Activated T-cell treated with anti-CD3 and anti-CD28 coated beads, Interleukin-2, amount 50 U/mL, for 72 hours (primary cell): Measurements from ENCODE around the gene GNAI1. TPM values are rescaled to one million over a fixed set of nuclear protein-coding genes. Genes with fewer than 3 reads are reported as not detected.
A peak's percentile ranks its signal among the peaks of the same experiment; 100 is the strongest.

ENCODE experiments used
- ATAC-seq, 2 donors: fragments of 150-1000 bp; cut with Tn5 transposase; replicated peaks in 1 of 2; 2 replicates each; pipeline ENCODE4 v1.10.0; 2021; ENCODE audit warnings: moderate library complexity in 2 of 2, mild to moderate bottlenecking in 1 of 2
- DNase-seq, 2 donors: peaks; one replicate each; pipeline ENCODE4 v3.0.0; 2021 to 2022; ENCODE audit warnings: mixed read lengths in 1 of 2
- H3K27ac Mint-ChIP-seq: one replicate; pipeline ENCODE4 v1.8.0; 2022; ENCODE audit warnings: mild to moderate bottlenecking, moderate library complexity, mixed read lengths
- H3K27me3 Mint-ChIP-seq: one replicate; pipeline ENCODE4 v1.8.0; 2022; ENCODE audit warnings: low read depth, mixed read lengths
- H3K36me3 Mint-ChIP-seq, 2 donors: one replicate each; pipeline ENCODE4 v1.8.0; 2022; ENCODE audit warnings: mixed read lengths in 2 of 2, mild to moderate bottlenecking in 1 of 2; ENCODE audit not compliant: insufficient read depth in 2 of 2
- H3K4me1 Mint-ChIP-seq: one replicate; pipeline ENCODE4 v1.8.0; 2022; ENCODE audit warnings: low read depth, mixed read lengths
- H3K4me3 Mint-ChIP-seq, 2 donors: one replicate each; pipeline ENCODE4 v1.8.0; 2022; ENCODE audit warnings: mild to moderate bottlenecking in 2 of 2, mixed read lengths in 2 of 2, moderate library complexity in 2 of 2
- H3K9me3 Mint-ChIP-seq, 2 donors: one replicate each; pipeline ENCODE4 v1.8.0; 2022; ENCODE audit warnings: mixed read lengths in 2 of 2
- total RNA-seq, 2 donors: library from RNA; stranded (reverse); gene quantifications; one replicate each; pipeline ENCODE4 v1.2.3, GENCODE V29; 2022

The GNAI1 gene
- total RNA-seq, 2 donors from 2014 or later = 4.0 to 4.4 TPM

DNA sequence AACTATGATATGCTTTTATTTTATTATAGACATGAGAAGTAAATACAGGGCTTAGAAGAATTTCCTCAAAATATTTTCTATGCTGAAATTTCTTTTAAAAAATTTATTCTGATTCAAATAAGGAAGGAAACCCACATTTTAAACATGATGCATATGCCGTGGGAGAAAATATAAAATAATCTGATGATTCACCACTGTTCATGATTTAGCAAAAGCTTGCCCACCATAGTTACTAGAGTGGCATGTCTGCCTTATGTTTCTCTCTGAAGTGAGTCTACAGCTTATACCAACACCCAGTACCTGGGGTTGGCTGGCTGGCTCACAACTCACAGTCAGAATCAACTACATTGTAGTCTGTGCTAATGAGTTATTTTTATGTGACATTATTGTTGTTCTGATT lies 102.0 kb downstream of the GNAI1 start:
- peaks cover 12% of the 10 kb centered on the region for H3K4me1 Mint-ChIP-seq
- H3K9me3 Mint-ChIP-seq = peaks cover 2% of the 10 kb centered on the region in 2 donors
- H3K27ac Mint-ChIP-seq = no peak overlapping the region
- no peaks in the 10 kb centered on the region for H3K36me3 Mint-ChIP-seq
- H3K27me3 Mint-ChIP-seq = no peaks in the 10 kb centered on the region
- DNase-seq = no peak
- no peak overlapping the region for H3K4me3 Mint-ChIP-seq
- ATAC-seq = no peak

DNA sequence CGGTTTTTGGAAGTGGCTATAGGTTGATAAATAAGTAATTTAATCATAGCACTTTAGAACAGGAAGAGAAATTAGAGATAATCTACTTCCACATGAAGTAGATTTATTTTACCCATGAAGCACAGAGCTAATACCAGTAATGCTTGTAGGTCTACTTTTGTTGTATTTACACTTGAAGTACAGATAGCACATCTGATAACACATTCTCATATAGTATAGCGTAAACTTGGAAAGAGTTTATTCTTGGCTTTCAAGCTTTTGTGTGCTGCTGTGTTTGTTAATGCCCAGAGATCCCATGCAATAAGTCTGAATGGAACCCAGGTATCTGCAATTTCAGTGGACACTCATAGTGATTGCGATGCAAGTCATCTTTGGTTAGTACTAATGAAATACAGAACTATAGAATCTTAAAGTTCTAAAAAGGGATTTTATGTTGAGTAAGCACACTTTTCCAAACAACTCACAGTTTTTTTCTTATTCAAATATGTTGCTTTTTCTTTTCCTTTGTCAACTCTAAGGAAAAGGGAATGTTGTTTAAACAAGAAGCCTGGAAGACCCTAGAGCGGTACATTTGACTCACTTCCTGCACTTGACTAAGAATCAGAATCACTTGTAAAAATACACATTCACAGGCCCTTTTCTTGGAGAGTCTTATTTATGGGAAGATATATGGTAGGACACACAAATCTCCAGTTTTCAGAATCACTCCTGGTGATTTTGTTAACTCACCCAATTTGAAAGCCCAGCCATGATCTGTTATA lies 105.8 kb downstream of the GNAI1 start:
- DNase-seq = no peak
- peaks cover 5% of the 10 kb centered on the region for H3K27me3 Mint-ChIP-seq
- H3K4me3 Mint-ChIP-seq = no peak overlapping the region
- H3K9me3 Mint-ChIP-seq = peaks cover 2% of the 10 kb centered on the region in 2 donors
- ATAC-seq = no peak
- H3K36me3 Mint-ChIP-seq = no peaks in the 10 kb centered on the region
- no peaks in the 10 kb centered on the region for H3K4me1 Mint-ChIP-seq
- H3K27ac Mint-ChIP-seq = no peak overlapping the region

DNA sequence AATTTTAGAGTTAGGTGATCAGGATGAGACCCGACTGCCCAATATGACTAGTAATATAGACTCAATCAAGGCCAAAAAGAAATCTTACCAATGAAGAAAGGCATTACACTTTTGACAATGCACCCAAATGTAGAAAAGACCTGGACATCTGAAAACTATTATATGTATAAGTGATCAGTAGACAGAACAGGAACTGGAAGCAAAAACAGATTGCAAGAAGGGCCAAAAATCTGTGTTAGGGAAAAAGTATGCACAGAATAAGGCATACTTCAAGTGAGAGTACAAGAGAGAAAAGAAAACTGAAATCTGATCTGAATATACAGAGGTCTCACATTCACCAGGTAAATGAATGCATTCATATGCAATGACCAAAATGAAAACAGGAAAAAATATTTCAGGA lies 107.0 kb downstream of the GNAI1 start:
- Mint-ChIP-seq H3K27ac (no peak overlapping the region), H3K27me3 (peaks cover 5% of the 10 kb centered on the region), H3K4me3 (no peak overlapping the region), H3K4me1 (no peaks in the 10 kb centered on the region), H3K36me3 (no peaks in the 10 kb centered on the region), H3K9me3 (peaks cover 2% of the 10 kb centered on the region in 2 donors)
- ATAC-seq (no peak), DNase-seq (no peak)

DNA sequence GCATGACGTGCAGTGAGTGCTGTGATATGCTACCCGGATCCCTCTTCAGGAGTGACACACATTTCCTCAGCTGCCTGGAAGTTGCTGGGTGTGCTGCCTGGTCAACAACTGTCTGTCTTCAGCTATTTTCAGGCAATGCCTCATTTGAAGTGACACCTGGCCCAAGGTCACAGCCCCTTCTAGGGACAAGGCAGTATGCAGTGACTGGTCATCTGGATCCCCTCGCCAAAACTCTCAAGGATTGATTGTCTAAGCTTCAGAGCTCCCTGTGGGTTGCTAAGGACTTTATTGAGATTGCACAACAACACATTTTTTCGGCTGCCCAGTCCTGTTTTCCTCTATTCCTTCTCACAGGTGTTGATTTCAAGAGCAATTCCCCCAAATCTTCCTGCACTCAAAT lies 108.8 kb downstream of the GNAI1 start:
- H3K4me3 Mint-ChIP-seq = no peak overlapping the region
- H3K27ac Mint-ChIP-seq = no peak overlapping the region
- H3K9me3 Mint-ChIP-seq = no peaks in the 10 kb centered on the region
- DNase-seq (no peak), ATAC-seq (no peak)
- H3K4me1 Mint-ChIP-seq = no peaks in the 10 kb centered on the region
- peaks cover 5% of the 10 kb centered on the region for H3K27me3 Mint-ChIP-seq
- H3K36me3 Mint-ChIP-seq = no peaks in the 10 kb centered on the region

DNA sequence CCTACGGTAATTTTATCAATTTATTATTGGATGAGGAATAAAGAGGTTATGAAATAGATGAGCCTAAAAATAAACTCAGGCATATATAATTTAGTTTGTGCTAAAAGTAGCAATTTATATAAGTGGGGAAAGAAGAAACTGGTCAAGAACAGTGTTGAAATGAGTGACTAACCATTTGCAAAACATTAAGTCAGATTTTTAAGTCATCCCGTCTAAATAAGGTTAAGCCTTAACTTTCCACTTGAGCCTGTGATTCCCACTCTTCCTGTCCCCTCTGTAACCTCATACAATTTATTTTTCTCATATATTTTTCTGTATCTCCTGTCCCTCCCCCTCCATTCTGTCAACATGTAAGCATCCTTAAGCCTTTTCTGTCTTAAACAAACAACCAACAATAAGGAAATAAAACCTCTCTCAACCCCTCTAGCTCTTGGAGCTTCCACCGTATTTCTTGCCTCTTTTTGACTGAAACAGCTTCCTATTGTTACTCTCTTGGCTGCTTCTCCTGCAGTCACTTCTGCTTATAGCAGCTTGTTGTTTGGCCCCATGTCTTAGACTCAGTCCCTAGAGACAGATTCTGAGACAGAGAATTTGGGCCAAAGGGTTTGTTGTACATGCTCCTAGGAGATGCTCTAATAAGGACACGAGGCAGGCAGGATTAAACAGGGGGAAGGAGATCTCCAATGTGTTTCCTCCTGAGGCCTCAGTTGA lies 109.7 kb downstream of the GNAI1 start:
- Mint-ChIP-seq H3K9me3 (no peaks in the 10 kb centered on the region), H3K27me3 (peaks cover 5% of the 10 kb centered on the region), H3K4me3 (no peak overlapping the region), H3K36me3 (no peaks in the 10 kb centered on the region), H3K27ac (no peak overlapping the region), H3K4me1 (no peaks in the 10 kb centered on the region)
- ATAC-seq (no peak), DNase-seq (no peak)

DNA sequence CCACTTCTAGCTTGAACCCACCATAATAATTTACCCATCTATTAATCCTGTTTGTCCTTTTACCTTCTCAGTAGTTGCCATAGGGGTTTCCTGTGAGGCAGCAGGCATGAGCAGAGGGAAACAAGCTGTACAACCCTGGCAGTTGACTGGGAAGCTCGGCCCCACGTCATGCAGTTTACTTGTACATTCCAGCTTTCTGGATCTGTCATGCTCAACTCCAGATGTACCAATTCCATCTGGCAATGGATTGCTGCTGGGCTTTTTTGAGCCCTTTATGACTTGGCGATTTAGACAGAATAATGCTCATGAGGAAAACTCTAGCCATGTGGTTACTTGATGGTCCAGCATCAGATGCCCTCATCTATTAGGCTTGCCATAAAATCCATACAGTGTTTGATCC lies 112.5 kb downstream of the GNAI1 start:
- H3K36me3 Mint-ChIP-seq = no peaks in the 10 kb centered on the region
- no peak overlapping the region for H3K4me3 Mint-ChIP-seq
- peaks cover 5% of the 10 kb centered on the region for H3K27me3 Mint-ChIP-seq
- no peak overlapping the region for H3K27ac Mint-ChIP-seq
- peaks cover 0 to 3% of the 10 kb centered on the region in 2 donors for H3K9me3 Mint-ChIP-seq
- ATAC-seq (no peak), DNase-seq (no peak)
- peaks cover 11% of the 10 kb centered on the region for H3K4me1 Mint-ChIP-seq

DNA sequence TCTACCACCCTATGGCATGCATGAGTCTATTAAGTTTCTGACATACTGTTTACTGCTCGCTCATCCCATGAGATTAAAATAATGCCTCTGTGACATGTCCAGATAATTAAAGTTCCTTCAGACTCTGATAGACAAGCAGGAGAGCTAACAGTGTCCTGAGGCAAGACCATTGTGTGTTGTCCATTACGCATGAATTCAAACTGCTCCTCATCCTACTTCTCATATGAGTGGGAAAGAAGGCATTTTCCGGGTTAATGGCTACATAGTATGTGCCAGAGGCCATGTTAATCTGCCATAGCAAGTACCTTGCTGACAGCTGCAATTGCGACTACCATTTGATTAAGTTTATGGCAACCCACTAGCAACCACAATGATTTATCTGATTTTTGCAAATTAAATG lies 113.3 kb downstream of the GNAI1 start:
- Mint-ChIP-seq H3K27me3 (peaks cover 5% of the 10 kb centered on the region), H3K9me3 (peaks cover 0 to 3% of the 10 kb centered on the region in 2 donors), H3K4me1 (peaks cover 11% of the 10 kb centered on the region), H3K4me3 (no peak overlapping the region), H3K27ac (no peak overlapping the region), H3K36me3 (no peaks in the 10 kb centered on the region)
- DNase-seq (no peak), ATAC-seq (no peak)

DNA sequence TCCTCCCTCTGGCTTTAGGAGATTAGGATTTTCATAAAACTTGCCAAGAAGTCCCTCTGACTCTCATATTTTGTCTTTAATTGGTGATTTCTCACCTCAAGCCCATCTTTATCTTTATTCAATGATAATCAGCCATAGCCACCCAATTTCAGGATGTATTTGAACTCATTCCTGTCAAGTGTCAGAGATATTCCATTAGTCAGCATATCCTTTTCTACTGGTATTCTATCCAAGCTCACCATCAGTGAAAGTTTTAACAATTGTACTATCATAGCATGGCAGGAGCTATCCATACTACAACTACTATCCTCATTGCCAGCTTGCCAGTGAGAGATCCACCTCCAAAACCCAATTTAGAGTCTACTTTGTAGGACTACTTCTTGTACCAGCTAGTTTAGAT lies 114.6 kb downstream of the GNAI1 start:
- no peak overlapping the region for H3K27ac Mint-ChIP-seq
- peaks cover 5% of the 10 kb centered on the region for H3K27me3 Mint-ChIP-seq
- no peaks in the 10 kb centered on the region for H3K36me3 Mint-ChIP-seq
- DNase-seq (no peak), ATAC-seq (no peak)
- peaks cover 11% of the 10 kb centered on the region for H3K4me1 Mint-ChIP-seq
- peaks cover 0 to 7% of the 10 kb centered on the region in 2 donors for H3K9me3 Mint-ChIP-seq
- H3K4me3 Mint-ChIP-seq = no peak overlapping the region

DNA sequence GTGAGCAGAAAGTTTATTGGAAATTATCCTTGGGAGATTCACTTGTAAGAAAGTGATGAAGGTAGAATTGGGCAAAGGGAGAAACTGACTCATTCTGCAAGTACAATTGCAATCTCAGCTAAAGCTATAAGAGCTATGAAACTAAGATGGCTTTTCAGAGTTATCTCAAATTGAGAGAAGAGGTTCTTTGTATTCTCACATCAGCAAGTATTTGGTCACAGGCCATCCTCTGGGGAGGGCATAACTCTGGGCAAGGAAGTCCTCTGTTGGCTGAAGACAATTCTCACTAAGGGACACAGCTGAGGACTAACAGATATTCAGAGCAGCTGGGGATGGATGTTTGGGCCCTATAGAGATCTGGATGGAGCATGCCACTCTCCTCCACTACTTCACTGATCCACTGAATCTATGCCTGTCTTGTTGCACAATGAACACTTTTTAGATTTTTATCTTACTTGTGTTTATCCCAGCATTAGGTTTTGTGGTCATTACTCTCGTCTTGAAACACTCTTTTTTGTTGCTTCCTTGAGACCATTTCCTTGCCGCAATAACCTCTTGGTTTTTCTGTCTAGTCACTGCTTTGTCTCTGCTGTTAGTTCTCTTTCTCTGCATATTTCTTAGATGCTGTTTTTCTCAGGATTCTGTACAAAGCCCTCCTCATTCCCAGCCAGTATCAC lies 115.1 kb downstream of the GNAI1 start:
- Mint-ChIP-seq H3K27ac (no peak overlapping the region), H3K4me1 (peaks cover 11% of the 10 kb centered on the region), H3K27me3 (peaks cover under 1% of the 10 kb centered on the region), H3K9me3 (peaks cover 0 to 7% of the 10 kb centered on the region in 2 donors), H3K36me3 (no peaks in the 10 kb centered on the region), H3K4me3 (no peak overlapping the region)
- DNase-seq = no peak
- peak; percentile 25 to 55 for ATAC-seq

DNA sequence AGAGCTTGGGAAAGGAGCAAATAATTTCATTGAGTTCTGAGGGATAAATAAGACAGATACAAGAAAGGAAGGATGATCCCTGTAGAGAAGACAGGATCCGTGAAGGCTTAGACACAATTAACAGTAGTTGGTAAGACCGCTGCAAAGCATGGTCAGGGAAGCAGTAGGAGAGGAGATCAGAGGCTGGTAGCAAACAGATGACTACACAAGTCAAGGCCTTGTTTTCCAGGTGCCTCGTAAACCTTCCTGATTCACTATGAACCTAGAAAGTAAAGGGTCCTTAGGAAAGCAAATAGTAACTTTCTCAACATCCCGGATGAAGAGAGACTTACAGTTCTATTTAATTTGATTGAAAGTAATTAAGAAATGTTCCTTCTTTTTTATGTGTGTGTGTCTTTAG lies 118.6 kb downstream of the GNAI1 start:
- no peak for ATAC-seq
- Mint-ChIP-seq H3K9me3 (peaks cover 2 to 10% of the 10 kb centered on the region in 2 donors), H3K4me1 (peaks cover 11% of the 10 kb centered on the region), H3K27me3 (peaks cover 11% of the 10 kb centered on the region), H3K27ac (no peak overlapping the region), H3K36me3 (no peaks in the 10 kb centered on the region), H3K4me3 (no peak overlapping the region)
- no peak for DNase-seq

DNA sequence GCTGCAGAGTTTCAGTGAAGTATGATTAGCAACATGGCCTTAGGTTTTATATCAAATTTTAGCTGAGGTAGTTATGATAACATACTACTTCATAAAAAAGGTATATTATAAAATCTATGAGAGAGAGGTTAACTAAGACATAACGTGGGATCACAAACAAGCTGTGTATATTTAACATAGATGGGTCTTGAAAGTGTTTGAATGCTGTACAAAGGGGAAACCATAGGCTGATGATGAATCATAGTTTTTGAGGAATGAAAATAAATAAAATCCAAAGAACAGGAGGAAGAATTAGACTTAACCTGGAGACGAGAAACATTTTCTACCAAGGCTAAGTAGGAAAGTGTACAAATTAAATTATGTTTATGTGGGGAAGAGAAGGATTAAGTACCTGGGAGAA lies 119.0 kb downstream of the GNAI1 start:
- Mint-ChIP-seq H3K4me1 (peaks cover 11% of the 10 kb centered on the region), H3K27me3 (peaks cover 11% of the 10 kb centered on the region), H3K36me3 (no peaks in the 10 kb centered on the region), H3K27ac (no peak overlapping the region), H3K9me3 (peaks cover 2 to 10% of the 10 kb centered on the region in 2 donors), H3K4me3 (no peak overlapping the region)
- ATAC-seq (no peak), DNase-seq (no peak)

DNA sequence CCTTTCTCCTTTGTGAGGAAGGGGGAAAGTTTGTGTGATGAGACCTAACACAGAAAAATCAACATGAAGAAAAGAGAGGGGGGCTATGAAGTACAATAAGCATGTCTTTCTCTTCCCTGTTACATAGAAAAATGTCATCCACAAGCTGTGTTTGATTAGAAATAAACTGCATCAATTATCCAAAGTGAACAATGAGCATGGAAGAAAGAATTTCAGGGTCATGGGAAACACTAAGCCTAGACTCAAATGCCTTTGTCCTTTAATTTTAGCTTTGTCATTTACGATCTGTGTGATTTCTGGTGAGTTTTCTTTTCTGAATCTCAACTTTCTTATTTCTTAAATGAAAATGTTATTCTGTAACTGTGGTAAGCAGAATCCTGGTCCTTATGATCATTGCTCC lies 121.0 kb downstream of the GNAI1 start:
- H3K36me3 Mint-ChIP-seq = no peaks in the 10 kb centered on the region
- peaks cover 2 to 7% of the 10 kb centered on the region in 2 donors for H3K9me3 Mint-ChIP-seq
- DNase-seq (no peak), ATAC-seq (no peak)
- H3K4me1 Mint-ChIP-seq = peaks cover 2% of the 10 kb centered on the region
- H3K27me3 Mint-ChIP-seq = peaks cover 11% of the 10 kb centered on the region
- no peak overlapping the region for H3K4me3 Mint-ChIP-seq
- H3K27ac Mint-ChIP-seq = no peak overlapping the region

DNA sequence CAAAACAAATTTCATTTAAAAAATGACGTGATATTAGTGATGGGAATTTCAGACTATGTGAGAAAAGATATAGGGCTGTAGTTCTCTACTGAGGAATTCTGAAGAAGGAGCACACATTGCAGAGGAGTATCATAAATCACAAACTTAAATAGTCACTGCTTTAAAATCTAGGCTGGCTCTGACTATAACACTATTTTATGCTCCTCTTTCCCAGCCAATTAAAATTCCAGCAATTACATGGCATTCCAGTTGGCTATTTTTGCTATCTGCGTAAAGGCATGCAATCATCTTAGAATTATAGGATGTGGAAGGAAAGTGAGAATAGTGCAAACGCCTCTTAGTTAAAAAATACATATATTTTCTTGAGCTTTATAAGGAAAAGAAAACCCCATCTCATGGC lies 123.1 kb downstream of the GNAI1 start:
- no peaks in the 10 kb centered on the region for H3K4me1 Mint-ChIP-seq
- DNase-seq (no peak), ATAC-seq (no peak)
- no peak overlapping the region for H3K4me3 Mint-ChIP-seq
- peaks cover 2 to 9% of the 10 kb centered on the region in 2 donors for H3K9me3 Mint-ChIP-seq
- peaks cover 11% of the 10 kb centered on the region for H3K27me3 Mint-ChIP-seq
- H3K27ac Mint-ChIP-seq = no peak overlapping the region
- no peaks in the 10 kb centered on the region for H3K36me3 Mint-ChIP-seq
